GM21737 (cell line): ENCODE results near the gene LIMS1.
A peak's percentile ranks its signal among the peaks of the same experiment; 100 is the strongest.
"Not testable (repeated sequence)": the region's sequence is repeated elsewhere in the genome, so short reads cannot be mapped to it uniquely, and the experiment has no call there.

ENCODE experiments used
- ATAC-seq: cut with Tn5 transposase; IDR thresholded peaks from one replicate; pipeline ENCODE4 v1.9.1; 2021; ENCODE audit warnings: mild to moderate bottlenecking, moderate library complexity; ENCODE audit not compliant: unreplicated experiment

LIMS1 gene

GRCh38 chr2:108585436-108585835, 51.2 kb downstream of the LIMS1 start:
- no peak for ATAC-seq

GRCh38 chr2:108586116-108586515, 51.8 kb downstream of the LIMS1 start:
- no peak for ATAC-seq

GRCh38 chr2:108586631-108587030, 52.4 kb downstream of the LIMS1 start:
- ATAC-seq = no peak

GRCh38 chr2:108587621-108588020, 53.4 kb downstream of the LIMS1 start:
- no peak for ATAC-seq

GRCh38 chr2:108588070-108588668, 53.9 kb downstream of the LIMS1 start:
- ATAC-seq = no peak

GRCh38 chr2:108589372-108589771, 55.1 kb downstream of the LIMS1 start:
- ATAC-seq = no peak

- ATAC-seq = no peak
Measured at GRCh38 chr2:108589781-108590180, 55.5 kb downstream of the LIMS1 start.

GRCh38 chr2:108591163-108591562, 56.9 kb downstream of the LIMS1 start:
- ATAC-seq = peak; percentile 59

GRCh38 chr2:108593547-108594098, 59.4 kb downstream of the LIMS1 start:
- no peak for ATAC-seq

GRCh38 chr2:108594132-108594981, 60.1 kb downstream of the LIMS1 start:
- ATAC-seq = peak; percentile 79

GRCh38 chr2:108594982-108595464, 60.8 kb downstream of the LIMS1 start:
- ATAC-seq = peak; percentile 38

- not testable (repeated sequence) for ATAC-seq
Measured at GRCh38 chr2:108595771-108596170, 61.5 kb downstream of the LIMS1 start.

- ATAC-seq = not testable (repeated sequence)
Measured at GRCh38 chr2:108597105-108597744, 63.0 kb downstream of the LIMS1 start.

GRCh38 chr2:108601199-108601598, 66.9 kb downstream of the LIMS1 start:
- not testable (repeated sequence) for ATAC-seq

GRCh38 chr2:108602422-108602821, 68.2 kb downstream of the LIMS1 start:
- no peak for ATAC-seq

- no peak for ATAC-seq
Measured at GRCh38 chr2:108604196-108604595, 69.9 kb downstream of the LIMS1 start.

- peak; percentile 62 for ATAC-seq
Measured at GRCh38 chr2:108605947-108606346, 71.7 kb downstream of the LIMS1 start.

- no peak for ATAC-seq
Measured at GRCh38 chr2:108607706-108608301, 73.5 kb downstream of the LIMS1 start.

- no peak for ATAC-seq
Measured at GRCh38 chr2:108611021-108611420, 76.8 kb downstream of the LIMS1 start.

- peak; percentile 76 for ATAC-seq
Measured at GRCh38 chr2:108612153-108612513, 77.9 kb downstream of the LIMS1 start.
